DMS114 treated with DMSO at 0.1 percent for 48 hours (cell line): Measurements from ENCODE around the gene SELENOO.
"Not testable (repeated sequence)": the region's sequence is repeated elsewhere in the genome, so short reads cannot be mapped to it uniquely, and the experiment has no call there.

Experiments used
- DNase-seq: peaks from one replicate; lab custom pipeline; 2025; ENCODE audit not compliant: unreplicated experiment; lab: John Stamatoyannopoulos, UW

Gene SELENOO

GRCh38 chr22:50198624-50199017 is 2.2 kb upstream of the SELENOO start:
- no peak for DNase-seq

GRCh38 chr22:50199251-50199721 is 1.5 kb upstream of the SELENOO start:
- no peak for DNase-seq

- DNase-seq = no peak
These were observed 866 bp upstream of the SELENOO start for GRCh38 chr22:50199829-50200460.

GRCh38 chr22:50201191-50202129 is 649 bp downstream of the SELENOO start:
- no peak for DNase-seq

- no peak for DNase-seq
These were observed 1.4 kb downstream of the SELENOO start for GRCh38 chr22:50202130-50202666.

- DNase-seq = no peak
These were observed 2.5 kb downstream of the SELENOO start for GRCh38 chr22:50203288-50203687.

- no peak for DNase-seq
These were observed 3.8 kb downstream of the SELENOO start for GRCh38 chr22:50204571-50204970.

GRCh38 chr22:50204998-50205397 is 4.2 kb downstream of the SELENOO start:
- DNase-seq = not testable (repeated sequence)

- no peak for DNase-seq
These were observed 5.2 kb downstream of the SELENOO start for GRCh38 chr22:50205781-50206569.

GRCh38 chr22:50206599-50206998 is 5.8 kb downstream of the SELENOO start:
- peak; percentile 16 for DNase-seq

- no peak for DNase-seq
These were observed 6.8 kb downstream of the SELENOO start for GRCh38 chr22:50207383-50208140.

GRCh38 chr22:50208430-50208938 is 7.7 kb downstream of the SELENOO start:
- DNase-seq = no peak

GRCh38 chr22:50208939-50209892 is 8.4 kb downstream of the SELENOO start:
- no peak for DNase-seq

GRCh38 chr22:50209893-50210292 is 9.1 kb downstream of the SELENOO start:
- peak; percentile 23 for DNase-seq

GRCh38 chr22:50210378-50211139 is 9.7 kb downstream of the SELENOO start:
- DNase-seq = no peak

- DNase-seq = no peak
These were observed 10.3 kb downstream of the SELENOO start for GRCh38 chr22:50211147-50211546.

GRCh38 chr22:50213263-50213662 is 12.5 kb downstream of the SELENOO start:
- DNase-seq = no peak
